ENCODE measurements around the gene TREML4.

- TF ChIP-seq EZH2 (IDR thresholded peaks at IDR 0.05): no peak
- TF ChIP-seq POLR2AphosphoS5 (IDR thresholded peaks at IDR 0.05; ENCODE audit: low read depth, low read length): no peak
- no peak for TF ChIP-seq POLR2A (IDR thresholded peaks at IDR 0.05; ENCODE audit: borderline replicate concordance, extremely low read depth, insufficient read depth, insufficient read length)
- no peak for TF ChIP-seq RAD21 (IDR thresholded peaks at IDR 0.05; ENCODE audit: low read depth)
- TF ChIP-seq CTCF (IDR thresholded peaks at IDR 0.05 in 2 of 3, conservative IDR thresholded peaks at IDR 0.05 in 1 of 3; ENCODE audit: borderline replicate concordance in 1 of 3, insufficient read depth in 1 of 3, low read depth in 2 of 3, low read length in 2 of 3): no peak
- no peak for TF ChIP-seq ELF1 (IDR thresholded peaks at IDR 0.05; ENCODE audit: borderline replicate concordance, low read depth)
- no peak for TF ChIP-seq MAX (IDR thresholded peaks at IDR 0.05)
- TF ChIP-seq TCF7L2 (IDR thresholded peaks at IDR 0.05; ENCODE audit: borderline replicate concordance, extremely low read depth, insufficient read depth, insufficient read length): no peak
- no peak for TF ChIP-seq ZNF274 (IDR thresholded peaks at IDR 0.05; ENCODE audit: low read depth, low read length)
- no peak for TF ChIP-seq SRF (IDR thresholded peaks at IDR 0.05; ENCODE audit: low read depth)
- no peak for TF ChIP-seq ZBTB33 (IDR thresholded peaks at IDR 0.05; ENCODE audit: extremely low read depth, insufficient replicate concordance, low read length)
- TF ChIP-seq EGR1 (IDR thresholded peaks at IDR 0.05; ENCODE audit: low read depth): no peak
- TF ChIP-seq EZH2phosphoT487 (IDR thresholded peaks at IDR 0.05; ENCODE audit: borderline replicate concordance): no peak
- no peak for TF ChIP-seq ZFX (IDR thresholded peaks at IDR 0.05)
Observed at GRCh38 chr6:41232667-41233066, 4.5 kb downstream of the TREML4 start.
